OCI-LY3 (cell line): ENCODE measurements around the gene CA5B.

Experiments
- CTCF ChIP-seq: fragments of 200-600, 300-600 bp; sonication (generic); IDR thresholded peaks from 2 replicates; pipeline ENCODE4 v1.5.1; 2014; ENCODE audit warnings: antibody characterized with exemption, low read length, low read depth
- EZH2phosphoT487 ChIP-seq: fragments of 200-600 bp; shearing (Covaris generic); IDR thresholded peaks from 2 replicates; pipeline ENCODE4 v1.6.1; 2018; ENCODE audit warnings: antibody characterized with exemption, mixed run types, low read depth

- TF ChIP-seq CTCF (no peak), EZH2phosphoT487 (no peak)
These were observed 10.8 kb downstream of the CA5B start for GRCh38 chrX:15748841-15749240.
